GM23248 (cell line): Measurements from ENCODE around the gene HAO2.

Source experiments
- EZH2 ChIP-seq: fragments of 200-600 bp; sonication (generic); IDR thresholded peaks from 2 replicates; pipeline ENCODE4 v1.6.1; 2018; ENCODE audit warnings: antibody characterized with exemption, mild to moderate bottlenecking; ENCODE audit not compliant: insufficient read depth, poor library complexity, severe bottlenecking
- EZH2phosphoT487 ChIP-seq: fragments of 200-600 bp; sonication (generic); IDR thresholded peaks from 2 replicates; pipeline ENCODE4 v1.6.1; 2018; ENCODE audit warnings: antibody characterized with exemption, moderate library complexity, mild to moderate bottlenecking, low read depth; ENCODE audit not compliant: insufficient read depth

DNA sequence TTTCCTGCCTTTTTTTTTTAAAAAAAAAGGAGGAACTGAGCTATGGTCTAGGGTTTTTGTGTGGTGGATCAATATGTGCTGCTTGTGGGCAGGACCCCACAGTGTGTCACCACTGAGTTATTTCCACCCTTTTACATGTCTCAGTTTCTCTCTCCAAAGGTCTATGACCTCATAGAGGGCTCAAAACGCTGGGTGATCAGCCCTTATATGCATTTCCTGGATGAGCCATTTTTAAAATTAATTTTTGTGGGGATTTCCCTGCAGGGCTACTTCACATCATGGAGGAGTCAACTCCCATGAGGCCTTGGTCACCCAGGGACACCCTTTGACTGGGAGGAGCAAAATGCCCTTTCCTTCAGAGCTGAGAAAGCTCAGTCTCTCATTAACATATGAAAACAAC is 20.7 kb upstream of the HAO2 start:
- TF ChIP-seq EZH2 (no peak), EZH2phosphoT487 (no peak)
